Cerebellar nuclear complex (tissue), 1 donor: ENCODE results near the gene CYFIP1.

ENCODE experiments used
- DNase-seq, 2 experiments: peaks; one replicate each; lab custom pipeline; 2025; lab: John Stamatoyannopoulos, UW

Gene CYFIP1

DNA sequence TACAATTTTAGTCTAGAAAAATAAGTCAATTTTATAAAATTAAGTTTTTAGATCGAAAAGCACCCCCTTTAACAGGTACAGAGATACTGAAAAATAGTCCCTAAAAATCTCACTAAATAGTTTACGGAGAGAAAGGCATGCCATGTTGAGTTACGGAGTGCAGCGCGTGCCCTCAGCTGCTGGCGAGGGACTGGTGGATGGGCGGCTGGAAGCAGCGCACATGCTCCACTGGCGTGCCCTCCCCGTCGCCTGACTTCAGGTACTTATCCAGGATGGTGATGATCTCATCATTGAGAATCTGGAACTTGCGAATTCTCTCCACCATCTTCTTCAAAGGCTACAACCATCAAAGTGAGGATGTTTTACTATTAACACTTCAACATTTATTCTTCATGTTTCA is 110.3 kb downstream of the CYFIP1 start:
- no peak for DNase-seq

DNA sequence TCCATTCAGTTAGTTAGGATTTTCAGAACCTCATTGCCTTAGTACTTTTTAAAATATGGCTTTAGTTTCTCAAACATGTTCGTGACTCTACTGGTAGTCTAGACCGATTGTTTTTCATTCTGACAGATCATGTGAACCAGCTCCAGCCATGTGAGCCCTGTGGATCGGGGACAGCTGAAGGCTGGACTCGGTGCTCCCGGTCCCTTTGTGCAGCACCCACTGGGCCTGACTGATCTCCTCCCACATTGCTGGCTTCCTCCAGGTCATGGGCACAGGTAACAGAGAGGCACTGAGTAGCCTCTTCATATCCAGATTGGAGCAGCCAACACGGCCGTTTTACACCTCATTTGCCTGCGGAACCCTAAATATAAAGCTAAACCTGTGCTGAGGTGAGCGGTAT is 111.2 kb downstream of the CYFIP1 start:
- no peak for DNase-seq

DNA sequence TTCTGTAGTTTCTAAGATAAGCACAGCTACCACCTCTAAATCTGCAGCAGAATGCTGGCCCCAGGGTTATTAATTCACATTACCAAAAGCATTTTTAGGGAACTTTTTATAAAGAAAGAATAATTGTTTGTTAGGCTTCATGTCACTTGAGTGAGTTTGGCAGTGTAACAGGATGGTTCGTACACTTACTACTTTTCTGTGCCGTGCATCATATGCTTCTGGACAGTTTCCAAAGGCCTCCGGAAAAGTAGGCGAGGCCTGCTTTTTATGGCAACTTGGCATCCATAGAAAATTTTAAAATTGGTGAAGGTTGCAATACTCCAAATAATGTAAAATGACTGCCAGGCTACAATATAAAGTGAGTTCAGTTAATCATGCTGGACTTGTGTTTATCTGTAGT is 111.7 kb downstream of the CYFIP1 start:
- no peak for DNase-seq

DNA sequence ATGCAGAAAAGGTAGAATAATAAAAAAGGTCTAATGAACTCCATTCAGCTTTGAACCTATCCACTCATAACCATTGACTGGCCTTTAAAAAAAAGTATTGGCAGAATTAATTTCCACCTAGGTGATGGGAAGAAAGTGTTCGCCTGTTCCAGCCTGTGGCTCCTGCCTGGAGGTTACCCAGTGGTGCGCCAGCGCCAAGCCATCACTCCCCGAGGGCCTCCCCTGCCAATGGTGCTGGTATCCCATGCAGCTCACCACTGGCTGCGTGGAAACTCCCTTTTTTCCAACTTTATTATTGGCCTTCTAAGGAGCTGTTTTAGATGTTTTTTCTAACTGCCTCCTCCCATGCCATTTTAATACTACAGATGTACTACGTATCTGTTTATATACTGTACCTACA is 112.3 kb downstream of the CYFIP1 start:
- no peak for DNase-seq

DNA sequence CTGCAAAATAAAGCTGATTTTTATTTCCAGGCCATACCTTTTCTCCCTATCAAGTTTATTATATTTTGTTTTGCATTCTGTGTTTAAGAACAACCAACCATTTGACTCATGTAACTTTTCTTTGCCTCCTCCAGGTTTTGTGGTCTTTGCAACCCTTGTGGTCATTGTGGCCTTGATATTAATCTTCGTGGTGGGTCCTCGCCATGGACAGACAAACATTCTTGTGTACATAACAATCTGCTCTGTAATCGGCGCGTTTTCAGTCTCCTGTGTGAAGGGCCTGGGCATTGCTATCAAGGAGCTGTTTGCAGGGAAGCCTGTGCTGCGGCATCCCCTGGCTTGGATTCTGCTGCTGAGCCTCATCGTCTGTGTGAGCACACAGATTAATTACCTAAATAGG is 114.1 kb downstream of the CYFIP1 start:
- no peak for DNase-seq

DNA sequence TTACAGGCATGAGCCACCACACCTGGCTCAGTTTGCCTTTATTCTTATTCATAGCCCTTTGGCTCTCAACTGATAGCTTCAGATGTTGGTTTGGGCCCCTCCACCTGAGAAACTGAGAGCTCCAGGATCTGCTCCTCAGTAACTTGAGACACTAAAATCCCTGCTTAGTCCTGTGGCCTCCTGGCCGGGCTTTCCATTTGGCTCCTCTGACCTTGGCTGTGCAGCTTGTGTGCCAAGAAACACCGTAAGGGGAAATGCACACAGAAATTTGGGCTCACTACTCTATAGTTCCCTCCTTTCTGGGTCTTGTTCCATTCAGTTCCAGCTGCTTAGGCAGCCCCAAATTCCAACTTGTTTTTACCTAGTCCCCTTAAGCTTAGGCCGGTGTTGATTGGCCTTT is 116.8 kb downstream of the CYFIP1 start:
- DNase-seq = no peak

DNA sequence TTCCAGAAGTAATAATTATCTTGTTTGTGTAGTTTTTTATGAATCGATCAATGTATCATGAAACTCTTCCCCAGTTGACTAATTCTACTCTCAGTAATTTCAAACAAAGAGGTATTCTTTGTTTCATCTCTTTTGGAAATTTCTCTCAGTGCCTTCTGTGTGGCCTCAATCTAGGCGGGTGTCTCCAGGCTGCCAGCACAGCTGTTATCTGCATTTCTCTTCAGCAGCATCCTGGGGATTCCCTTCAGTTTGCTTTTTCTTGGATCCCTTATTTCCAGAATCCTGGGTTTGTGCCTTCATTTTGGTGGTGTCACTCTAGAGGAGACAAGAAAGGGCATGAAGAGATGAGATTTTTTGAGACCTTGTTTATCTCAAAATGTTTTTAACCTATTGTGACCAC is 119.0 kb downstream of the CYFIP1 start:
- DNase-seq = no peak

DNA sequence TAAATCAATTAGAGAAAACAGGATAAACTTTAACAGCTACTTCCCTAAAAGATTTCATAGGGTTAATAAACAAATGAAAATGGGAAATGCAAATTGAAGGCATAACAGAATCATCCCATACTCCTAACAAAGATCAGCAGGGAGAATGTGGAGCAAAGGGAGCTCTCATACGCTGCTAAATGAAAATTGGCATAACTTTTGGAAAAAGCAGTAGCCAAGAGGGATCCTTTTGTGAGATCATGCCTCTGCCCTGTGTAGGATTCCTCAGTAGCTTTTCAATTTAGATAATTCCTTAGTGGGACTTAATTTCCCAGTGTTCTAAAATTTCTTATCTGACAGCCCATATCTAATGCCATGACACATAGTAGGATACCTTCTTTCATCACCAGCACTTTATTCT is 123.5 kb downstream of the CYFIP1 start:
- no peak for DNase-seq

DNA sequence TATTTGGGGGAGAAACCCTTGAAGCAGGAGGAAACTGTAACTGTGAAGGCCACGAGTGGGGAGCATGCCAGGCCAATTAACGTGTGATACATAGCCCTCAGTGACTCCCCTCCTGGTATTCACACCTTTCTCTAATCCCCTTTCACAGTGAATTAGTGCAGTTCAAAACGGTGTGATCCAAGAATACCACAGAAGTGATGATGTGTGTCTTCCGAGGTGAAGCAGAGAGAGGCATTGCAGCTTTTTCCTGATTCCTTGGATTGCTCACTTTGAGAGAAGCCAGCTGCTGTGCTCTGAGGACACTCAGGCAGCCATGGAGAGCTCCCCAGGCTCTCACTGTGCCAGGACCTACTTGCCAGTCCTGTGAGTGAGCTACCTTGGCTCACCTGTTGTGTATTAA is 124.4 kb downstream of the CYFIP1 start:
- no peak for DNase-seq

DNA sequence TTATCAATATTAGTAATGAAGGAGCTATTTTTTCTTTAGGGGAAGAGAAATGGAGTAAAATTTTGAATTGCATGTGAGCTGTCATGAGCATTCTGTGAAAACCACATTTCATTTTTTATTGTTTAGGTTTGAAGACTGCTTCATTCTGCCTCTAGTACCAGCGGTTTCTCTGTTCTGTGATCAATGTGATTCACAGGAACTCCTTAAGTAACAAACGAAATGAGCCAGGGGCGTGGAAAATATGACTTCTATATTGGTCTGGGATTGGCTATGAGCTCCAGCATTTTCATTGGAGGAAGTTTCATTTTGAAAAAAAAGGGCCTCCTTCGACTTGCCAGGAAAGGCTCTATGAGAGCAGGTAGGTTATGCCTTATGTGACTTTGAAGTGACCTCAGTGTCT is 128.7 kb downstream of the CYFIP1 start:
- DNase-seq = no peak

DNA sequence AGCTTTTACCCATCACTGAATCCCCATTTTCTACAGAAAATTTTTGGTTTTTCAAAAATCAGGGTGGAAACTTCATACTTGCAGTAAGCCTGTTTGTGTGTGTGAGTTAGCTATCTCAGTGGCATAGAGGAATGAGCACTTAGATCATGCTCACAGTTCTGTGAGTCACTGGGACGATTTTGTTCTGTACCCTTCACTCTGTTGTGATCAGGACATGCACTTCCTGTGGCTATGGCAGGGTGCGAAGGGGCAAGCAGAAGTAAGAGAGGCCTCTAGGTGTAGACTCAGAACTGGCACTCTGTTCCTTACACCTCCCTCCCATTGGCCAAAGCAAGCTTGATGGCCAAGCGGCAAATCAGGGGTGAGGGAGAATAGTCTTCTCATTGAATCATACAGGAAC is 130.1 kb downstream of the CYFIP1 start:
- DNase-seq = no peak

DNA sequence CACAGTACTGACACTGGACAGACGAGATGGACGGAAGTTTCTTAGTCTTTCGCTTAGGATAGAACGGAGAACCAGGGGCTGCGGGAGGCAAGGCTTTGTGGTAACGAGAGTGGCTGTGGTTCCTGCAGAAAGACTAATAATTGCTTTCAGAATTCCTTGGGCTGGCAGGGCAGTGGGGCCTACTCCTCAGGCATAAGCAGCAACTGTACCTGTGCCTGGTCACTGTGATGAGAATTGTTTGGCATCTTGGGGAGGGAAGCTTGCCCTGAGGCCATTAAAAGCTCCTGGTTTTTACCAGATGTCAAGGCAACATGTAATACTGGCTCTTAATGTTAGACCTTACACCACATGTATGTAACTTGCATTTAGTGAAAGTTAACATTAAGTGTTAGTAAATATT is 134.1 kb downstream of the CYFIP1 start:
- DNase-seq = no peak

DNA sequence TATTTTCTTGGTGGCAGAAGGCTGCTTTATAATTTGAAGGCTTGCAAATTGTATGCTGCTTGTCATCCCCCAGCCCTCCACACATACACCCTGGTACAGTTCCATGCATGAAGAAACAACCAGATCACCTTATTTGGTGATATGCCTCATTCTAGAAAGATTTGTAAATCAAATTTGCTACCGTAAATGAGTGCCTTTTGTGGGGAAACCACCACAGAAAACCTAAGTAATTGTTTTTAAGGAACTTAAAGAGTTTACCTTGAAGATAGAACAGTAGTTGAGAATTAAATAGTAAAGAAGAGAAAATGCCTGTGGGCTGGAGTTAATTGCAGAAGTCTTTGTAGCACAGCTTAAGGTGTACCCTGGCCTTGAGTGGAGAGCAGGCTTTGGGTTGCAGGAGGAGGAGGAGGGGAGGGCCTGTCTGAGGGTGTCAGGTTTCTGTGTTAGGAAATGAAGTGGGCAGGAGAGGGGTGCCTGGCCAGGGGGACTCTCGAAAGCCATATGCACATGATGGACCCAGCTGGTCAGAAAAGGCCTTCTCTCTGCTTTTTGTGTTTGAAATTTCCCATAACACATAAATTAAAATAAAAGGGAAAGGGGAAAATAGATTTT is 134.8 kb downstream of the CYFIP1 start:
- no peak for DNase-seq

DNA sequence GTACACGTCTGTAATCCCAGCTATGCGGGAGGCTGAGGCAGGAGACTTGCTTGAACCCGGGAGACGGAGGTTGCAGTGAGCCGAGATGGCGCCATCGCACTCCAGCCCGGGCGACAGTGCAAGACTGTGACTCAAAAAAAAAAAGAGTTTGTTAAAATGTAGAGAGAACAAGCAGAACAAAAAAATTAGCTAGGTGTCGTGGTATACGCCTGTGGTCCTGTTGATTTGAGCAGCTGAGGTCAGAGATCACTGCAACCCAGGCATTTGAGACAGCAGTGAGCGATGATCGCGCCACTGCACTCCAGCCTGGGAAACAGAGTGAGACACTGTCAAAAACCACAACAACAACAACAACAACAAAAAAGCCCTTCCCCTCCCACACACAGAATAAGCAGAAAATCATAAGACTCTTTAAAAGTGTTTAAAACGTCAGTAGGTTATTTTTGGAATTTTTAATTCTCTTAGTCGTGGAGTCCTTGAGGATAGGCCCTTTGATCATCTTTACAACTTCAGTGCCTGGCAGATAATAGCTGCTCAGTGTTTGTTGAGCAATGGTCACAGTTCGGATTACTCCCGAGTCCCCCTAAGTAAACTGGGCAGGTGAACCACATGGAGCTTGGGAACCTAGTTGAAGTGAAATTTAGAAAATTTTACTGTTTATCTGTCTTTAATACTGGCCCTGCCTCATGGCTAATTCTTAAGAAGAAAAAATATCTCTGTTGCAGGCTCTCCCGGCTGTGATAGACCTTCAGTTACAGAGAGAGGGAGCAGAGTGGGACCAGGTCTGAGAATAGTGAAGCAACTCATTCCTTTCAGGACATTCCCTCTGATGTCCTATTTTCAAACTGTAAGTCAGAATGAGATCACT is 135.5 kb downstream of the CYFIP1 start:
- no peak for DNase-seq

DNA sequence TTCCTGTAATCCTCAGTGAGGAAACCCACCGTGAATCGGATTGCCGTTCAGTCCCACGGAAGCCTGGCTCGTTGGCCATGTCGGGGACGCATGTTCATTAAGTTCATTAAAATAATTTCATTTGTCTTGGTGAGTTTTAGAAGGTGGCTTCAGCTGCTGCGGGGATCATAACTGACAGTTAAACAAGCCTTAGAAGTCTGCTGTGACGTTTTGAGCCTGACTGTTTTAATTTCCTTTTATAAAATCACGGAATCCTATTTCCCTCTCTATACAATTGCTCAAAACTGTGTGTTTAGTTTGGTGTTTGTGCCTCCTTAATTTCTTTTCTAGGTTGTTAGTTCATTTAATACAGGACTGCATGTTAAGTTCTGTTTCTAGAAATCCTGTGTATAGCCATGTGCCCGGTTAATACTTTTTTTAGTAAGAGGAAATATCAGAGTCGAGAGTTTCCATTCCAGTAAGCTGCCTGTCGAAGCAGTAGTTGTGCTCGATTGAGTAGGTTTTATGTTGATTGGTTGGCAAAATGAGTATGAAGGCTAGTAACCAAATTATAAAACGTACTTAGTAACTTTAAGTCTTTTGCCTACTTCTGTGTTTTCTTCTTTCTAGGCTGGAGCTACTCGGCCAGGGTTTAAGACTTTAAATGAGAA is 141.0 kb downstream of the CYFIP1 start:
- DNase-seq = no peak

DNA sequence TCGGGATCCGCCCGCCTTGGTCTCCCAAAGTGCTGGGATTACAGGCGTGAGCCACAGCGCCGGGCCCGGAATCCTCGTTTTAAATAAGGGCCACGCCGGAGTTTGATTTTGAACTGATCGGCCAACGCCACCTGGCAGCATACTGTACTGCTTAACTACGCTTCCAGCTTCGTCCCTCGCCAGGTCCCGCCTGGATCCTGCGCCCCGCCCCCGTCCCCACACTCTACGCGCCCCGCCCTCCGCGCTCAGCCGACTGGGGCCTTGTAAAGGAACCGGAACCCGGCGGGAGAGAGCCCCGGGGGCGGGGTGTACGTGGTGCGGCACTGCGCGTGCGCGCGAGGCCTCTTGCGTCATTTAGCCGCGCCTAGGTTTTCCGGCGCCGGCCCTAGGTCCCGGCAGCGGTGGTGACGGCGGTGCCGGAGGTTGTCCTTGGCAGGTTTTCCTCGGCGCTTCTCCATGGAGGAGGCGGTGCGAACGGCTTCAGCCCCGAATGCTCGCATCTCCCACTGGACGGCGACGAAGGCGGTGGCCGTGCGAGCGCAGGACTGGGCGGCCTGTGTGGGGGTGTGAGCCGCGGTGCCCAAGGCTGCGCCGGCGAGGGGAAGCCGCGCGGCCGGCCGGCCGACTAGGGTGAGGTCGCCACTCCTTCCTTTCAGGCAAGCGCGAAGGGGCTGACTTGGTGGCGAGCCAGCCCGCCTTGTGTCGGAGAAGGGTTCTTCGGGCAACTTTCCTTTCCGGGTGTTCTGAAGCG is 141.7 kb downstream of the CYFIP1 start, which contains the start of gene NIPA2:
TSS of gene NIPA2 (plus strand) at position 375 of the 751 bp plus-strand sequence. CDS start 13,066 bp downstream, outside the sequence.
- peak; percentile 75 to 87 for DNase-seq

DNA sequence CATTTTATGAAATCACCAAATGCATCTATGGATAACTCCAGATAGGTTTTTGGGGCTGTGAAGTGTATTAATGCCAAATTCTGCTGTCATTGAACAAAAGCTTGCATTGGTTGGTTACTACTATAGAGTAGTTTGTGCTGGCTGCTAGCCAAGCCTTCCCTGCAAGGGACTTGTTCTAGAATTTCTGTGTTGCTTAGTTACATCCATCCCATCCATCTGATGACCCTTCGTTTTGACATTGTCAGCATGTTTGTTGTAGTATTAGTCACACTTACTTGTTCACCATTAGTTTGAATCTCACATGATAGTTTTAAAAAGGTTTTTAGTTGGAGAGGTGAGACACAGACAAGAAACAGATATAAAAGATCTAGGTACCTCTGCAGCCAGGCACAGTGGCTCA is 148.7 kb downstream of the CYFIP1 start:
- no peak for DNase-seq

DNA sequence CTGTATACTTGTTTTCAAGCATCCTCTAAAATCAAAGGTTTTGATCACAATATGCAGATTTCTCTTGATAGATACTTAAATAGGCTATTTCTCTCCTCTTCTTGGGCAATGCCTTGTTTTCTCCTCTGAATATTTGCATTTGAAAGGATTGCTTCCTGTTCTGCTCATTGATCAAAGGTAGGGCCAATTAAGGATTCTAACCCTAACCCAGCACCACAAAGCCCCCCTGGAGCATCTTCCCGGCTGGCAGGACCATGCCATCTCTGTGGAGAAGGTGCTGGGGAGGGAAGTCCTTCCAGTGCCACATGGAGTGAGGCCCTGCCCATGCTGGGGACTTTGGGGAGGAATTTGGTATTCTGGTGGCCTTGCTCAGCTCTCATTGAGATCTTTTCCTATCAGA is 153.0 kb downstream of the CYFIP1 start:
- DNase-seq = no peak

DNA sequence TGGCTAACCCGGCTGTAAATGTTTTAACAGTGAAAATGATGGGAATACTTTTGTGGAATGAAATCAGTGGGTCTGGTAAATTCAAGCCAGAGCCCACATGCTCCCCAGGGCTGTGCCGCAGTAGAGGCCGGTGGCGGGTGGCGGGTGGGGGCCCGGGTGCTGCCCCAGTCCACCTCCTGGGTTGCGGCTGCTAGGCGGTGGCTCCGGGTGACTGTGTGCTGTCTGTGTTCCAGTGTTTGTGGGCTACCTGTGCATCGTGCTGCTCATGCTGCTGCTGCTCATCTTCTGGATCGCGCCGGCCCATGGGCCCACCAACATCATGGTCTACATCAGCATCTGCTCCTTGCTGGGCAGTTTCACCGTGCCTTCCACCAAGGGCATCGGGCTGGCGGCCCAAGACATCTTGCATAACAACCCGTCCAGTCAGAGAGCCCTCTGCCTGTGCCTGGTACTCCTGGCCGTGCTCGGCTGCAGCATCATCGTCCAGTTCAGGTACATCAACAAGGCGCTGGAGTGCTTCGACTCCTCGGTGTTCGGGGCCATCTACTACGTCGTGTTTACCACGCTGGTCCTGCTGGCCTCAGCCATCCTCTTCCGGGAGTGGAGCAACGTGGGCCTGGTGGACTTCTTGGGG is 156.6 kb downstream of the CYFIP1 start:
- DNase-seq = no peak

DNA sequence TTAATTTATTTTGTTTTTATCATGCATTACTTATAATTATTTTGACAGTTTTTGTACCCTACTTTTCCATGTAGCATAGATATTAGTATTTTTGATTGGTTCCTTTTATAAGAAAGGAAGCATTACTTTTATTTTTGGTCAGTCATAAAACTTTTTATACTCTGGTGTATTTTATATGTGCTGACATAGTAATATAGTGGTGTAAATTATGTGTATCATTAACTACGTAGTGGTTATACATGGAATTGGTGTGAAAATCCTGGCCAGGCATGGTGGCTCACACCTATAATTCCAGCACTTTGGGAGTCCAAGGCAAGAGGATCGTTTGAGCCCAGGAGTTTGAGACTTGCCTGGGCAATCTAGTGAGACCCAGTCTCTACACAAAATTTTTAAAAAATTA is 160.5 kb downstream of the CYFIP1 start:
- DNase-seq = no peak
